H1 (cell line): ENCODE results near the gene PLB1.

ENCODE experiments used
- CBX5 ChIP-seq: fragments of 300-800, 300-1000 bp; sonication (generic); IDR thresholded peaks from 2 replicates; pipeline ENCODE4 v1.7.1; 2016; ENCODE audit warnings: antibody characterized with exemption, low read length, low read depth
- CEBPB ChIP-seq: IDR thresholded peaks from 2 replicates; pipeline ENCODE4 v1.6.1; 2012; ENCODE audit warnings: low read depth, low read length
- EP300 ChIP-seq, 2 experiments: IDR thresholded peaks; 1 replicate in 1 of 2; 2 replicates in 1 of 2; pipeline ENCODE4 v1.6.1; 2011 to 2012; ENCODE audit warnings: low read depth in 2 of 2, low read length in 2 of 2, mild to moderate bottlenecking in 2 of 2, borderline replicate concordance in 1 of 2, inconsistent platforms in 1 of 2, moderate library complexity in 1 of 2
- EZH2 ChIP-seq: fragments of 200-600 bp; sonication (generic); IDR thresholded peaks from 2 replicates; pipeline ENCODE4 v1.7.1; 2012; ENCODE audit warnings: low read depth, mild to moderate bottlenecking, moderate library complexity, low read length, inconsistent platforms; ENCODE audit not compliant: severe bottlenecking
- MAFK ChIP-seq: IDR thresholded peaks from 2 replicates; pipeline ENCODE4 v1.6.1; 2012; ENCODE audit warnings: low read depth, mild to moderate bottlenecking, improper control_type of control experiment, low read length
- NRF1 ChIP-seq: IDR thresholded peaks from 2 replicates; pipeline ENCODE4 v1.6.1; 2011; ENCODE audit warnings: mild to moderate bottlenecking, low read depth, low read length, improper control_type of control experiment
- POLR2A ChIP-seq, 2 experiments: IDR thresholded peaks; 1 replicate in 1 of 2; 2 replicates in 1 of 2; pipeline ENCODE4 v1.6.1; 2011; ENCODE audit warnings: low read depth in 2 of 2, low read length in 2 of 2, mild to moderate bottlenecking in 2 of 2; ENCODE audit errors: control extremely low read depth in 1 of 2
- SP1 ChIP-seq: IDR thresholded peaks from 2 replicates; pipeline ENCODE4 v1.6.1; 2011; ENCODE audit warnings: low read depth, low read length
- TF ChIP-seq, protein P1 (sequence below), 3 experiments: IDR thresholded peaks; 1 replicate in 2 of 3; 2 replicates in 1 of 3; pipeline versions ENCODE4 v1.5.1 to v1.6.1; 2011; ENCODE audit warnings: low read length in 3 of 3, mild to moderate bottlenecking in 3 of 3, inconsistent platforms in 2 of 3, low read depth in 1 of 3, moderate library complexity in 1 of 3; ENCODE audit not compliant: insufficient read depth in 1 of 3; ENCODE audit errors: control extremely low read depth in 1 of 3

DNA sequence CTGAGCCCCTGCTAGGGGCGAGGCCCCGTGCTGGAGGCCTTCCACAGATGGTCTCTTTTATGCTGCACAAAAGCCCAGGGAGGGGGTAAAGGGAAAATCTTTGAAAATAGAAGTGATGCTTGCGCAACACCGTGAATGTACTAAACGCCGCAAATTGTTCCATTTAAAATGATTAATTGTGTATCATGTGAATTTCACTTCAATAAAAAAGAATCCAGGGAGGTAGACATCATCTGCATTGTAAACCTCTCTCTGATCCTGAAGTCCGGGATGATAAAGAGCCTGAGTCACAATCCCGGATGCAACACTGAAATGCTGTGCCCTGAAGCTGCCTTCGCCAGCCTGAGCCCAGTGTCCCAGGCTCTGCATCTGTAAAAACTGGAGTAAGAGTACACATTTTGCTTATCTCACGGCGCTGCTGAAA, 148.1 kb downstream of the PLB1 start:
- TF ChIP-seq CEBPB (peak; percentile 75), EZH2 (no peak), CBX5 (no peak), NRF1 (no peak), MAFK (no peak), SP1 (no peak), EP300 (IDR thresholded peaks at IDR 0.05; ENCODE audit: borderline replicate concordance in 1 of 2, low read depth in 2 of 2, low read length in 2 of 2) (no peak), POLR2A (IDR thresholded peaks at IDR 0.05; ENCODE audit: control extremely low read depth in 1 of 2, low read depth in 2 of 2, low read length in 2 of 2) (no peak)
- TF ChIP-seq, protein P1, sequence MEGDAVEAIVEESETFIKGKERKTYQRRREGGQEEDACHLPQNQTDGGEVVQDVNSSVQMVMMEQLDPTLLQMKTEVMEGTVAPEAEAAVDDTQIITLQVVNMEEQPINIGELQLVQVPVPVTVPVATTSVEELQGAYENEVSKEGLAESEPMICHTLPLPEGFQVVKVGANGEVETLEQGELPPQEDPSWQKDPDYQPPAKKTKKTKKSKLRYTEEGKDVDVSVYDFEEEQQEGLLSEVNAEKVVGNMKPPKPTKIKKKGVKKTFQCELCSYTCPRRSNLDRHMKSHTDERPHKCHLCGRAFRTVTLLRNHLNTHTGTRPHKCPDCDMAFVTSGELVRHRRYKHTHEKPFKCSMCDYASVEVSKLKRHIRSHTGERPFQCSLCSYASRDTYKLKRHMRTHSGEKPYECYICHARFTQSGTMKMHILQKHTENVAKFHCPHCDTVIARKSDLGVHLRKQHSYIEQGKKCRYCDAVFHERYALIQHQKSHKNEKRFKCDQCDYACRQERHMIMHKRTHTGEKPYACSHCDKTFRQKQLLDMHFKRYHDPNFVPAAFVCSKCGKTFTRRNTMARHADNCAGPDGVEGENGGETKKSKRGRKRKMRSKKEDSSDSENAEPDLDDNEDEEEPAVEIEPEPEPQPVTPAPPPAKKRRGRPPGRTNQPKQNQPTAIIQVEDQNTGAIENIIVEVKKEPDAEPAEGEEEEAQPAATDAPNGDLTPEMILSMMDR (IDR thresholded peaks at IDR 0.05; ENCODE audit: control extremely low read depth in 1 of 3, insufficient read depth in 1 of 3, low read depth in 1 of 3, low read length in 3 of 3), result no peak
